ENCODE results near the gene FBXL20. TPM values are rescaled to one million over a fixed set of nuclear protein-coding genes. Genes with fewer than 3 reads are reported as not detected.
"Not testable (repeated sequence)": the region's sequence is repeated elsewhere in the genome, so short reads cannot be mapped to it uniquely, and the experiment has no call there.

FBXL20 gene
- total RNA-seq, 4 donors from 2014 or later: 13.8 to 49.4 (median 23.1) TPM

DNA sequence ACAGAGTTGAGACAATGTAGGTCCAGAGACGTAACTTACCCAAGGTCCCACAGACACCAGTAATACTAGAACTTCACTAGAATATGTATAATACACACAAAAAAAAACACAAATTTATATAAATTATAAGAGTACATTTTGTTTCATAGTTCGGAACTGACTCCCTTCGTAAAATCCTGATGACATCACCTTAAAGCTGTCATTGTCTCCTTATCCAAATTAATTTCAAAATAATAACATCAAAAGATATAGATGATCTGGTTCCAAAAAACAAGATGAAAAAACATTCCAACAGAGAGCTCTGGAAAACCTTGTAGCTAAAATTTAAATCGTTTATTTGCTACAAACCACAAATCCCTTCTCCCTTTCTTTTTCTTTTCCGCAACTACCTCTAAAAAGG is 10.0 kb downstream of the FBXL20 start:
- DNase-seq: no peak
- intact Hi-C loops (cut with DNase I; ENCODE audit: low total_unique reads): no loop called here
- Histone ChIP-seq H3K27ac (no peak overlapping the region), H3K4me3 (no peak overlapping the region), H3K9me3 (no peaks in the 10 kb centered on the region), H3K27me3 (no peaks in the 10 kb centered on the region), H3K4me1 (peaks cover 0 to 5% (median 0%) of the 10 kb centered on the region in 4 donors), H3K36me3 (no peaks in the 10 kb centered on the region)
- 84 to 87% methylated on average over 5 of the region's 5 CpGs for WGBS, 2 donors (ENCODE audit: low coverage in 1 of 2)
- TF ChIP-seq POLR2A (IDR thresholded peaks at IDR 0.05) (no peak), POLR2AphosphoS5 (IDR thresholded peaks at IDR 0.05) (no peak), EP300 (IDR thresholded peaks at IDR 0.05; ENCODE audit: low read depth) (no peak)
- TF ChIP-seq, protein P1, sequence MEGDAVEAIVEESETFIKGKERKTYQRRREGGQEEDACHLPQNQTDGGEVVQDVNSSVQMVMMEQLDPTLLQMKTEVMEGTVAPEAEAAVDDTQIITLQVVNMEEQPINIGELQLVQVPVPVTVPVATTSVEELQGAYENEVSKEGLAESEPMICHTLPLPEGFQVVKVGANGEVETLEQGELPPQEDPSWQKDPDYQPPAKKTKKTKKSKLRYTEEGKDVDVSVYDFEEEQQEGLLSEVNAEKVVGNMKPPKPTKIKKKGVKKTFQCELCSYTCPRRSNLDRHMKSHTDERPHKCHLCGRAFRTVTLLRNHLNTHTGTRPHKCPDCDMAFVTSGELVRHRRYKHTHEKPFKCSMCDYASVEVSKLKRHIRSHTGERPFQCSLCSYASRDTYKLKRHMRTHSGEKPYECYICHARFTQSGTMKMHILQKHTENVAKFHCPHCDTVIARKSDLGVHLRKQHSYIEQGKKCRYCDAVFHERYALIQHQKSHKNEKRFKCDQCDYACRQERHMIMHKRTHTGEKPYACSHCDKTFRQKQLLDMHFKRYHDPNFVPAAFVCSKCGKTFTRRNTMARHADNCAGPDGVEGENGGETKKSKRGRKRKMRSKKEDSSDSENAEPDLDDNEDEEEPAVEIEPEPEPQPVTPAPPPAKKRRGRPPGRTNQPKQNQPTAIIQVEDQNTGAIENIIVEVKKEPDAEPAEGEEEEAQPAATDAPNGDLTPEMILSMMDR (IDR thresholded peaks at IDR 0.05): no peak
- in situ Hi-C loops (cut with MboI; ENCODE audit: low pct_ligation_motif_present in 1 of 4, low pct_unique_long_range_greater_than_20kb in 1 of 4, low sequenced_read_pairs in 3 of 4): no loop called here

- 96% methylated on average over 6 of the region's 6 CpGs; no CpG with 5 or more reads in 1 of the 2 donors for WGBS, 2 donors (ENCODE audit: low coverage in 1 of 2)
- DNase-seq: no peak
- intact Hi-C loops (cut with DNase I; ENCODE audit: low total_unique reads) (no loop called here), in situ Hi-C loops (cut with MboI; ENCODE audit: low pct_ligation_motif_present in 1 of 4, low pct_unique_long_range_greater_than_20kb in 1 of 4, low sequenced_read_pairs in 3 of 4) (no loop called here)
- Histone ChIP-seq H3K27ac (no peak overlapping the region), H3K27me3 (no peaks in the 10 kb centered on the region), H3K4me1 (peaks cover 0 to 6% (median 0%) of the 10 kb centered on the region in 4 donors), H3K4me3 (no peak overlapping the region), H3K36me3 (no peaks in the 10 kb centered on the region), H3K9me3 (no peaks in the 10 kb centered on the region)
- TF ChIP-seq POLR2AphosphoS5 (IDR thresholded peaks at IDR 0.05) (no peak), EP300 (IDR thresholded peaks at IDR 0.05; ENCODE audit: low read depth) (no peak), POLR2A (IDR thresholded peaks at IDR 0.05) (no peak)
- TF ChIP-seq, protein P1 (IDR thresholded peaks at IDR 0.05): no peak
Observed at GRCh38 chr17:39385040-39385439, 16.4 kb downstream of the FBXL20 start.

DNA sequence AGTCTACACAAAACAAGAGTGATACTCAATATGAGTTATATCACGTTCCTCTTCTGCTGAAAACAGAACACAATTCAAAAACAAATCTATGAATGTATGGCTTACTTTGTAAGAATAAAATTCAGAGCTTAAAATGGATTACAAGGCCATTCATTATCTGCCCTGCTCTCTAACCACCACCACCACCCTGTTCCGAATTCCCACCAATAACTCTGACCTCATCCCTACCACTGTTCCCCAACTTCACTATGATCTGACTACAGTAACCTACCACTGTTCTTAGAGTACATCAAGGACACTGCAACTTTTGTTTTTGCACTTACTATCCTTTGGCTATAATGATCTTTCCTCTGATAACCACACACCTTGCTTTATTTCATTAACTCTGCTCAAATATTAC is 21.3 kb downstream of the FBXL20 start:
- no peak overlapping the region for H3K27ac ChIP-seq
- intact Hi-C loops (cut with DNase I; ENCODE audit: low total_unique reads): no loop called here
- H3K9me3 ChIP-seq: no peaks in the 10 kb centered on the region
- DNase-seq: no peak
- H3K4me1 ChIP-seq: peaks cover 0 to 6% (median 2%) of the 10 kb centered on the region in 4 donors
- no peak for TF ChIP-seq POLR2AphosphoS5 (IDR thresholded peaks at IDR 0.05)
- TF ChIP-seq EP300 (IDR thresholded peaks at IDR 0.05; ENCODE audit: low read depth): no peak
- TF ChIP-seq POLR2A (IDR thresholded peaks at IDR 0.05): no peak
- TF ChIP-seq, protein P1 (IDR thresholded peaks at IDR 0.05): no peak
- in situ Hi-C loops (cut with MboI; ENCODE audit: low pct_ligation_motif_present in 1 of 4, low pct_unique_long_range_greater_than_20kb in 1 of 4, low sequenced_read_pairs in 3 of 4): no loop called here
- H3K36me3 ChIP-seq: no peaks in the 10 kb centered on the region
- 63 to 82% methylated on average over 2 of the region's 2 CpGs for WGBS, 2 donors (ENCODE audit: low coverage in 1 of 2)
- H3K4me3 ChIP-seq: no peak overlapping the region
- no peaks in the 10 kb centered on the region for H3K27me3 ChIP-seq

- 33 to 59% methylated on average over 1 to 2 of the region's 2 CpGs for WGBS, 2 donors (ENCODE audit: low coverage in 1 of 2)
- in situ Hi-C loops (cut with MboI; ENCODE audit: low pct_ligation_motif_present in 1 of 4, low pct_unique_long_range_greater_than_20kb in 1 of 4, low sequenced_read_pairs in 3 of 4): no loop called here
- TF ChIP-seq POLR2AphosphoS5 (IDR thresholded peaks at IDR 0.05) (no peak), EP300 (IDR thresholded peaks at IDR 0.05; ENCODE audit: low read depth) (no peak), POLR2A (IDR thresholded peaks at IDR 0.05) (no peak)
- TF ChIP-seq, protein P1 (IDR thresholded peaks at IDR 0.05): no peak
Observed at GRCh38 chr17:39376434-39376833, 25.0 kb downstream of the FBXL20 start.

GRCh38 chr17:39367805-39368204 is 33.6 kb downstream of the FBXL20 start:
- intact Hi-C loops (cut with DNase I; ENCODE audit: low total_unique reads); H3K36me3 ChIP-seq; H3K27ac ChIP-seq; DNase-seq; H3K4me3 ChIP-seq; in situ Hi-C loops (cut with MboI; ENCODE audit: low pct_ligation_motif_present in 1 of 4, low pct_unique_long_range_greater_than_20kb in 1 of 4, low sequenced_read_pairs in 3 of 4); H3K27me3 ChIP-seq; H3K9me3 ChIP-seq: not testable (repeated sequence)
- WGBS, 2 donors (ENCODE audit: low coverage in 1 of 2): 93% methylated on average over 4 of the region's 4 CpGs; no CpG with 5 or more reads in 1 of the 2 donors
- H3K4me1 ChIP-seq: peaks cover 0 to 24% (median 7%) of the 10 kb centered on the region in 4 donors

More at GRCh38 chr17:39376434-39376833, 25.0 kb downstream of the FBXL20 start:
- H3K27ac ChIP-seq: no peak overlapping the region
- no peaks in the 10 kb centered on the region for H3K9me3 ChIP-seq
- H3K27me3 ChIP-seq: no peaks in the 10 kb centered on the region
- DNase-seq: no peak
- H3K36me3 ChIP-seq: no peaks in the 10 kb centered on the region
- no peak overlapping the region for H3K4me3 ChIP-seq
- H3K4me1 ChIP-seq: peaks cover 0 to 6% (median 2%) of the 10 kb centered on the region in 4 donors
- intact Hi-C loops (cut with DNase I; ENCODE audit: low total_unique reads): no loop called here
